ENCODE data around the gene TEAD1.

GRCh38 chr11:12692229-12693075 lies 18.2 kb downstream of the TEAD1 start:
- TF ChIP-seq, protein P1, sequence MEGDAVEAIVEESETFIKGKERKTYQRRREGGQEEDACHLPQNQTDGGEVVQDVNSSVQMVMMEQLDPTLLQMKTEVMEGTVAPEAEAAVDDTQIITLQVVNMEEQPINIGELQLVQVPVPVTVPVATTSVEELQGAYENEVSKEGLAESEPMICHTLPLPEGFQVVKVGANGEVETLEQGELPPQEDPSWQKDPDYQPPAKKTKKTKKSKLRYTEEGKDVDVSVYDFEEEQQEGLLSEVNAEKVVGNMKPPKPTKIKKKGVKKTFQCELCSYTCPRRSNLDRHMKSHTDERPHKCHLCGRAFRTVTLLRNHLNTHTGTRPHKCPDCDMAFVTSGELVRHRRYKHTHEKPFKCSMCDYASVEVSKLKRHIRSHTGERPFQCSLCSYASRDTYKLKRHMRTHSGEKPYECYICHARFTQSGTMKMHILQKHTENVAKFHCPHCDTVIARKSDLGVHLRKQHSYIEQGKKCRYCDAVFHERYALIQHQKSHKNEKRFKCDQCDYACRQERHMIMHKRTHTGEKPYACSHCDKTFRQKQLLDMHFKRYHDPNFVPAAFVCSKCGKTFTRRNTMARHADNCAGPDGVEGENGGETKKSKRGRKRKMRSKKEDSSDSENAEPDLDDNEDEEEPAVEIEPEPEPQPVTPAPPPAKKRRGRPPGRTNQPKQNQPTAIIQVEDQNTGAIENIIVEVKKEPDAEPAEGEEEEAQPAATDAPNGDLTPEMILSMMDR (IDR thresholded peaks at IDR 0.05; ENCODE audit: insufficient read depth, low read length): no peak
- TF ChIP-seq POLR2AphosphoS5 (IDR thresholded peaks at IDR 0.05; ENCODE audit: low read depth): no peak
- no peak for TF ChIP-seq GABPA (IDR thresholded peaks at IDR 0.05; ENCODE audit: low read depth)
- TF ChIP-seq, protein P2, sequence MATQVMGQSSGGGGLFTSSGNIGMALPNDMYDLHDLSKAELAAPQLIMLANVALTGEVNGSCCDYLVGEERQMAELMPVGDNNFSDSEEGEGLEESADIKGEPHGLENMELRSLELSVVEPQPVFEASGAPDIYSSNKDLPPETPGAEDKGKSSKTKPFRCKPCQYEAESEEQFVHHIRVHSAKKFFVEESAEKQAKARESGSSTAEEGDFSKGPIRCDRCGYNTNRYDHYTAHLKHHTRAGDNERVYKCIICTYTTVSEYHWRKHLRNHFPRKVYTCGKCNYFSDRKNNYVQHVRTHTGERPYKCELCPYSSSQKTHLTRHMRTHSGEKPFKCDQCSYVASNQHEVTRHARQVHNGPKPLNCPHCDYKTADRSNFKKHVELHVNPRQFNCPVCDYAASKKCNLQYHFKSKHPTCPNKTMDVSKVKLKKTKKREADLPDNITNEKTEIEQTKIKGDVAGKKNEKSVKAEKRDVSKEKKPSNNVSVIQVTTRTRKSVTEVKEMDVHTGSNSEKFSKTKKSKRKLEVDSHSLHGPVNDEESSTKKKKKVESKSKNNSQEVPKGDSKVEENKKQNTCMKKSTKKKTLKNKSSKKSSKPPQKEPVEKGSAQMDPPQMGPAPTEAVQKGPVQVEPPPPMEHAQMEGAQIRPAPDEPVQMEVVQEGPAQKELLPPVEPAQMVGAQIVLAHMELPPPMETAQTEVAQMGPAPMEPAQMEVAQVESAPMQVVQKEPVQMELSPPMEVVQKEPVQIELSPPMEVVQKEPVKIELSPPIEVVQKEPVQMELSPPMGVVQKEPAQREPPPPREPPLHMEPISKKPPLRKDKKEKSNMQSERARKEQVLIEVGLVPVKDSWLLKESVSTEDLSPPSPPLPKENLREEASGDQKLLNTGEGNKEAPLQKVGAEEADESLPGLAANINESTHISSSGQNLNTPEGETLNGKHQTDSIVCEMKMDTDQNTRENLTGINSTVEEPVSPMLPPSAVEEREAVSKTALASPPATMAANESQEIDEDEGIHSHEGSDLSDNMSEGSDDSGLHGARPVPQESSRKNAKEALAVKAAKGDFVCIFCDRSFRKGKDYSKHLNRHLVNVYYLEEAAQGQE (IDR thresholded peaks at IDR 0.05; ENCODE audit: insufficient replicate concordance, low read depth): no peak
- no peak for TF ChIP-seq SPI1 (IDR thresholded peaks at IDR 0.05; ENCODE audit: borderline replicate concordance, low read depth)
